ENCODE results near the gene GPC6. TPM values are rescaled to one million over a fixed set of nuclear protein-coding genes. Genes with fewer than 3 reads are reported as not detected.

GPC6 gene
- total RNA-seq, 1 donor from 2014 or later, result 5.5 TPM

DNA sequence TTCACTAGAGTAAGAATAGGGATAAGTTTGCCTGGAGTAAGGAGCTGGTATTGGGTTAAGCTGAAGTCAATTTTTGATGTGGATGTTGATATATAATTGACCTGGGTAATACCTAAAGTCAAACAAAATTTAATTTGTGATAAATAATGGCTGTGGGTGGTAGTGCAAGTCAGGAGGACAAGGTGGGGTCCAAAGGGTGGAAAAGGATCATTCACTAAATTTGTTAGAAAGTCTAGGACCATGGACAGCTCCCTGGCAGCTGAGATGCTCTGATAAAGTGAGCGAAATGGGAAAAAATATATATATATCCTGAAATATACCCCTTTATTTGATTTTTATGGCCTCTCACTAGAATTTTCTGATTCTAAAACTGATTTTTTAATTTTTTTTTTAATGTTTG, 463.5 kb downstream of the GPC6 start:
- FAIRE-seq (no peak), DNase-seq (ENCODE audit: low read depth) (peak; percentile 0)
- Histone ChIP-seq H3K36me3 (ENCODE audit: control insufficient read depth, insufficient read depth, low read length) (no peaks in the 10 kb centered on the region), H3K27me3 (ENCODE audit: control insufficient read depth, insufficient read depth, low read length) (no peaks in the 10 kb centered on the region), H3K4me3 (ENCODE audit: low read depth, low read length) (no peak overlapping the region)
- TF ChIP-seq, protein P1, sequence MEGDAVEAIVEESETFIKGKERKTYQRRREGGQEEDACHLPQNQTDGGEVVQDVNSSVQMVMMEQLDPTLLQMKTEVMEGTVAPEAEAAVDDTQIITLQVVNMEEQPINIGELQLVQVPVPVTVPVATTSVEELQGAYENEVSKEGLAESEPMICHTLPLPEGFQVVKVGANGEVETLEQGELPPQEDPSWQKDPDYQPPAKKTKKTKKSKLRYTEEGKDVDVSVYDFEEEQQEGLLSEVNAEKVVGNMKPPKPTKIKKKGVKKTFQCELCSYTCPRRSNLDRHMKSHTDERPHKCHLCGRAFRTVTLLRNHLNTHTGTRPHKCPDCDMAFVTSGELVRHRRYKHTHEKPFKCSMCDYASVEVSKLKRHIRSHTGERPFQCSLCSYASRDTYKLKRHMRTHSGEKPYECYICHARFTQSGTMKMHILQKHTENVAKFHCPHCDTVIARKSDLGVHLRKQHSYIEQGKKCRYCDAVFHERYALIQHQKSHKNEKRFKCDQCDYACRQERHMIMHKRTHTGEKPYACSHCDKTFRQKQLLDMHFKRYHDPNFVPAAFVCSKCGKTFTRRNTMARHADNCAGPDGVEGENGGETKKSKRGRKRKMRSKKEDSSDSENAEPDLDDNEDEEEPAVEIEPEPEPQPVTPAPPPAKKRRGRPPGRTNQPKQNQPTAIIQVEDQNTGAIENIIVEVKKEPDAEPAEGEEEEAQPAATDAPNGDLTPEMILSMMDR (IDR thresholded peaks at IDR 0.05; ENCODE audit: insufficient read depth, low read length, severe bottlenecking), result no peak

DNA sequence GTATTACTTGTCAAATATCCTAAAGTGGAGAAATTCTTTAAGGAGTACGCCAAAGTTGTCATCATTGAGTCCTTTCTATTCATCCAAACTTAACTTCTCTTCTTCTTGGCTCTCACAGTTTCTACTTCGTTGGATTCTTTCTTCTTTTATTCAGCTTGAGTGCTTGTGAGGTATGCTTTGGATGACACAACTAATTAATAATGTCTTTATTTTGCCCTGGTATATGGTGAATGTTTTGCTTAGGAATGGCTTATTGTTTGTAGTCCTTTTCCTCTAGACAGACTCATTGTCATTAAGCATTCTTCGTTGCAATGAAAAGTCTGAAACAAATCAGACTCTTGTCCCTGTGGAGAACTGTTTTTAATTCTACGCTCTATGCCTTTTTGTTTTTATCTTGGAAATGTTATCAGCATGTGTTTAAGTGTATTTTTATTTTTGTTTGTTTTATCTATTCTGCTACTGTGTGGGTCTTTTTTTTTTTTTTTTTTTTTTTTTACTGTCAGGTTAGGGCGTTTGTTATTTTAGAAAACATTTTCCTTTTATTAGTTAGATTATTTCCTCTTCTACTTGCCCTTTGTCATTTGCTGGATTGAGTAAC, 471.5 kb downstream of the GPC6 start:
- TF ChIP-seq, protein P1 (IDR thresholded peaks at IDR 0.05; ENCODE audit: insufficient read depth, low read length, severe bottlenecking), result no peak
- H3K4me3 ChIP-seq (ENCODE audit: low read depth, low read length), result no peak overlapping the region
- FAIRE-seq, result no peak
- no peaks in the 10 kb centered on the region for H3K36me3 ChIP-seq (ENCODE audit: control insufficient read depth, insufficient read depth, low read length)
- DNase-seq (ENCODE audit: low read depth), result no peak
- no peaks in the 10 kb centered on the region for H3K27me3 ChIP-seq (ENCODE audit: control insufficient read depth, insufficient read depth, low read length)

DNA sequence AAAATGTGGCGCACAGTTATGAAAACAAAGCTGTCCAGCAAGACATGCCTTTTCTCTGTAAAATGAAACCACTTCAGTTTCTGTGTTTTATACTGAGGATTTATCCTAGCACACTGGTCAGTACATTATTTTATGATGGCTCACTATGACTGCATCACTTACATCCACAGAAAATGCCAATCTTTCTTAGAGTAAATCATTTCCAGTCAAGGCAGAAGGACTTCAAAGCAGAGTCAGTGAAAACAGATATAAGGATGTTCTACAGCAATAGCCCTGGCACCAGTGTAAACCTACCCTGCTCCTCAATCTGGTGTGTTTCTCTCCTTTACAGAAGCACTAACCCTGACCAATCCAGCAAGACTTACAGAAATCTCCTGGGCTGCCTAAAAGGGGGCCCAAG, 473.5 kb downstream of the GPC6 start:
- no peaks in the 10 kb centered on the region for H3K36me3 ChIP-seq (ENCODE audit: control insufficient read depth, insufficient read depth, low read length)
- no peak for DNase-seq (ENCODE audit: low read depth)
- TF ChIP-seq, protein P1 (IDR thresholded peaks at IDR 0.05; ENCODE audit: insufficient read depth, low read length, severe bottlenecking), result no peak
- H3K27me3 ChIP-seq (ENCODE audit: control insufficient read depth, insufficient read depth, low read length), result no peaks in the 10 kb centered on the region
- no peak for FAIRE-seq
- H3K4me3 ChIP-seq (ENCODE audit: low read depth, low read length), result no peak overlapping the region

DNA sequence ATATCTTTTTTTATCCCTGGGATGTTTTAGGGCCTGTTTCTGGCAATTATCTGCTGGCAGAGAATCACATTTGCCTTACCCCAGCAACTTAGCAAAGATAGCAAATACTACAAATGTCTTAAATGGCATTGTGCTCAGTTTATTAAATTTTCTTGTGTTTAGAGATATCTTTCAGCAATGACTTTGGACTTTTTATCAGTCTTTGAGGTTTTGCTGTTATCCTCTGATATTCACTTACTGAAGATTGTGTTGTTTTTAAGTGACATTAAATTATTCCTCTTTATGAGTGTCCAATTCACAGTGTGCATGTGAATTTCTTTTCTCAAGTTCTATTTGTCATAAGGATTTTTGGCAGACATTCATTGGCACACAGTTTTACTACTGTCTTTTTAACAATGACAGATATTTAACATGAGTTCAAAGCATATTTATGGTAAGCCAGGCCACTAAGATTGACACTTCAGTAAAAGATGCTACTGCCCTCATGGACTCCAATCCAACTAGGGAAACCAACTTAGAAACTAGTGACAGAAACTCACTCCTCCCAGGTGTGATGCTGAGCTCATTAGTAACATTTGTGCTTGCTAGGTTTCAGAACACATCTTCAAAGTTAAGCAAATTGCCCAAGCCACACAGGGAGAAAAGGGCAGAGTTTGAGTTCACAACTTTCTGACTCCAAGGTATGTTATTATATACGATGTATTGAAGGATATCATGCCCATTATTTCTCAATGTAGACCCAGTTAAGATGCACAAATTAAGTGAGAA, 481.9 kb downstream of the GPC6 start:
- TF ChIP-seq, protein P1 (IDR thresholded peaks at IDR 0.05; ENCODE audit: insufficient read depth, low read length, severe bottlenecking), result no peak
- Histone ChIP-seq H3K27me3 (ENCODE audit: control insufficient read depth, insufficient read depth, low read length) (no peaks in the 10 kb centered on the region), H3K36me3 (ENCODE audit: control insufficient read depth, insufficient read depth, low read length) (no peaks in the 10 kb centered on the region), H3K4me3 (ENCODE audit: low read depth, low read length) (no peak overlapping the region)
- no peak for FAIRE-seq
- no peak for DNase-seq (ENCODE audit: low read depth)

DNA sequence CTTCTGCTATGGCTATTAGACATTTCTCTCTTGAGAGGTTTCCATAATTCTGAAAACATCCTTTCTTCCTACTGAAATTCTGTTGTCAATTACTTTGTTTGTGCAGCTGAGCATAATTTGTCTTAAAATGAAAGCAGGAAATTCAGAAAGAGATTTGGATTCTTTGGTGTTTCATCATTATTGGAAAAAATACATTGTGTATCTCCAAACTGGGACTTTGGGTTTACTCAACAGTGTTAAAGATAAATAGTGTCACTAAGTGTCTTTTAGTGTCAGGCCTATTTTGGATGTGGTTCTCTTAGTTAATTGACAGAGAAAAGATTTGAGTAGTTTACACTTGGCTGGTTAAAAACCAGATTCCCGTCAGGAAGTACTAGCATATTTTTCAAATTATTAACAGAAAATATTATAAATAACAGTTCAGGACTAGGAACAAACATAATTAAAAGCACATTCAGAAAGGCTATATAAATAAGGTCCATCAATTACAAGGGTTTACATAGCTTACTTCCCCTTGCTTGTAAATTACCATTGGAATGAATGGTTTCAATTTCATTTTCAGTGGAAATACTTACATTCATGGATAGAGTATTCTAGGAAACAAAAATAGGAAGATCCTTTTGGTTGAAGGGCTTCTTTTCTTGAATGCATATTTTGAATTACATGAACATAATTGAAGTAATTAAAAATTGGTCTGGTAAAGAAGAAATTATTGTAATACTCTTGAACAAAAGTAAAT, 483.1 kb downstream of the GPC6 start:
- Histone ChIP-seq H3K36me3 (ENCODE audit: control insufficient read depth, insufficient read depth, low read length) (no peaks in the 10 kb centered on the region), H3K27me3 (ENCODE audit: control insufficient read depth, insufficient read depth, low read length) (no peaks in the 10 kb centered on the region), H3K4me3 (ENCODE audit: low read depth, low read length) (no peak overlapping the region)
- TF ChIP-seq, protein P1 (IDR thresholded peaks at IDR 0.05; ENCODE audit: insufficient read depth, low read length, severe bottlenecking), result no peak
- FAIRE-seq, result no peak
- no peak for DNase-seq (ENCODE audit: low read depth)
